Body of pancreas (tissue), 4 donors: ENCODE results near the gene CCDC60.

Experiments
- POLR2A ChIP-seq, 3 donors: fragments of 450-650 bp; IDR thresholded peaks; one replicate each; pipeline ENCODE4 v1.6.1; 2016; ENCODE audit warnings: antibody characterized with exemption in 3 of 3, mild to moderate bottlenecking in 2 of 3
- TF ChIP-seq, protein P1 (sequence below), 7 experiments: fragments of 450-650 bp in 4 of 7; fragments of 200-600 bp in 3 of 7; sonication (generic) in 3 of 7; IDR thresholded peaks; one replicate each; pipeline ENCODE4 v1.5.1; 2016 to 2019; ENCODE audit warnings: antibody characterized with exemption in 7 of 7

DNA sequence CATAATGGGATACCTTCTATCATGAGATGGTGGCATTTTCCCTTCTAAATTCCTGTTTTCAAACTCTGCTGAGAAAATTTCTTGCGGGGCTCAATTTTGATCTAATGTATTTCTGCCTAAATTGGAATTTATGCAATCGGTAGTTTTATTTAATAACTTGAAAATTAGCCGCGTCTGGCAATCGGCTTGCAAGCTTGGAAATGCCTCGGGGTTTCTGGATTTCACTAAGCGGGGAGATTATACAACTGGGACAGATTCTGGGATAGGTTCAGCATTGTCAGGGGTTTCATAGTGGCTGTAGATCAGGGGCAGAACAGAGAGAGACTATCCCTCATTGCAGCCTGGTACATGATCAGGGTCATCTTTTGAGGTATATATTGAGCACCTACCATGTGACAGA, 8.6 kb downstream of the CCDC60 start:
- TF ChIP-seq POLR2A (IDR thresholded peaks at IDR 0.05) = no peak
- TF ChIP-seq, protein P1, sequence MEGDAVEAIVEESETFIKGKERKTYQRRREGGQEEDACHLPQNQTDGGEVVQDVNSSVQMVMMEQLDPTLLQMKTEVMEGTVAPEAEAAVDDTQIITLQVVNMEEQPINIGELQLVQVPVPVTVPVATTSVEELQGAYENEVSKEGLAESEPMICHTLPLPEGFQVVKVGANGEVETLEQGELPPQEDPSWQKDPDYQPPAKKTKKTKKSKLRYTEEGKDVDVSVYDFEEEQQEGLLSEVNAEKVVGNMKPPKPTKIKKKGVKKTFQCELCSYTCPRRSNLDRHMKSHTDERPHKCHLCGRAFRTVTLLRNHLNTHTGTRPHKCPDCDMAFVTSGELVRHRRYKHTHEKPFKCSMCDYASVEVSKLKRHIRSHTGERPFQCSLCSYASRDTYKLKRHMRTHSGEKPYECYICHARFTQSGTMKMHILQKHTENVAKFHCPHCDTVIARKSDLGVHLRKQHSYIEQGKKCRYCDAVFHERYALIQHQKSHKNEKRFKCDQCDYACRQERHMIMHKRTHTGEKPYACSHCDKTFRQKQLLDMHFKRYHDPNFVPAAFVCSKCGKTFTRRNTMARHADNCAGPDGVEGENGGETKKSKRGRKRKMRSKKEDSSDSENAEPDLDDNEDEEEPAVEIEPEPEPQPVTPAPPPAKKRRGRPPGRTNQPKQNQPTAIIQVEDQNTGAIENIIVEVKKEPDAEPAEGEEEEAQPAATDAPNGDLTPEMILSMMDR (IDR thresholded peaks at IDR 0.05) = no peak
